GM12878 (cell line): ENCODE results near the gene PCBP4. TPM values are rescaled to one million over a fixed set of nuclear protein-coding genes. Genes with fewer than 3 reads are reported as not detected.

Experiments
- ATAC-seq: fragments of 200-7000 bp; cut with Tn5 transposase; 3 replicates; pipeline ENCODE4 v1.9.1; 2020; ENCODE audit warnings: mild to moderate bottlenecking, moderate library complexity
- BruUV-seq: library from RNA; stranded (reverse); fragments of 400-500 nt; replicated peaks from 2 replicates; lab custom pipeline; 2021; lab: Mats Ljungman, UMichigan
- CTCF ChIA-PET: fragments of 300-600 bp; sonication (Branson Sonifier 250); formaldehyde crosslinking; extraction: SDS; loops from one replicate; lab custom pipeline; 2021; ENCODE audit warnings: inconsistent platforms; lab: Yijun Ruan, JAX
- POLR2A ChIA-PET: fragments of 350-600 bp; formaldehyde crosslinking; extraction: SDS; loops from one replicate; lab custom pipeline; 2021; ENCODE audit warnings: inconsistent platforms; lab: Charles Lee
- RAD21 ChIA-PET: fragments of 300-600 bp; sonication (Branson Sonifier 250); formaldehyde crosslinking; loops from one replicate; lab custom pipeline; 2023; ENCODE audit warnings: antibody characterized with exemption; ENCODE audit not compliant: unreplicated experiment; lab: Charles Lee
- SMC1A ChIA-PET: fragments of 300-600 bp; sonication (Branson Sonifier 250); formaldehyde crosslinking; loops from one replicate; lab custom pipeline; 2023; ENCODE audit not compliant: unreplicated experiment, uncharacterized antibody; lab: Charles Lee
- DNase-seq: peaks from one replicate; pipeline ENCODE4 v3.0.0-alpha.2; 2011; ENCODE audit warnings: low read depth, low spot score
- FAIRE-seq: peaks from 3 replicates; lab custom pipeline; 2011; peaks lifted over from hg19 to GRCh38; lab: Jason Lieb, UNC
- H2AFZ ChIP-seq: 2 replicates; pipeline ENCODE4 v1.6.0; 2011; ENCODE audit warnings: low read depth, low read length, control low read depth; ENCODE audit not compliant: control insufficient read depth
- H3K27ac ChIP-seq: 2 replicates; pipeline ENCODE4 v1.5.1; 2011; ENCODE audit warnings: control low read depth; ENCODE audit not compliant: control insufficient read depth, insufficient read depth
- H3K27me3 ChIP-seq, 2 experiments: replicated peaks in 1 of 2; 2 replicates each; pipeline versions ENCODE4 v1.6.0 to v1.6.1; 2011; ENCODE audit warnings: low read length in 1 of 2; ENCODE audit not compliant: control insufficient read depth in 2 of 2, insufficient read depth in 2 of 2
- H3K36me3 ChIP-seq, 2 experiments: 2 replicates each; pipeline ENCODE4 v1.5.1; 2011; ENCODE audit warnings: low read length in 1 of 2; ENCODE audit not compliant: control insufficient read depth in 2 of 2, insufficient read depth in 2 of 2
- H3K4me1 ChIP-seq: 2 replicates; pipeline ENCODE4 v1.6.1; 2011; ENCODE audit warnings: mild to moderate bottlenecking, low read length, moderate library complexity, mixed read lengths; ENCODE audit not compliant: control insufficient read depth, insufficient read depth
- H3K4me2 ChIP-seq: 2 replicates; pipeline ENCODE4 v1.6.0; 2011; ENCODE audit warnings: control low read depth; ENCODE audit not compliant: control insufficient read depth, insufficient read depth
- H3K4me3 ChIP-seq: fragments of 200-600 bp; sonication (generic); 2 replicates; pipeline ENCODE4 v1.5.1; 2016
- H3K79me2 ChIP-seq: 2 replicates; pipeline ENCODE4 v1.6.0; 2011; ENCODE audit warnings: low read length; ENCODE audit not compliant: control insufficient read depth, insufficient read depth
- H3K9ac ChIP-seq: 2 replicates; pipeline ENCODE4 v1.8.0; 2011; ENCODE audit warnings: low read length, control low read depth, mixed read lengths; ENCODE audit not compliant: control insufficient read depth, insufficient read depth
- H3K9me3 ChIP-seq: replicated peaks from 3 replicates; pipeline ENCODE4 v1.5.1; 2011; ENCODE audit warnings: mild to moderate bottlenecking, low read length; ENCODE audit not compliant: control insufficient read depth, insufficient read depth
- H4K20me1 ChIP-seq: 2 replicates; pipeline ENCODE4 v1.6.0; 2011; ENCODE audit not compliant: control insufficient read depth, insufficient read depth
- ATF7 ChIP-seq: fragments of 450-650 bp; IDR thresholded peaks from 2 replicates; pipeline ENCODE4 v1.6.1; 2016; ENCODE audit warnings: low read depth, mild to moderate bottlenecking
- BCLAF1 ChIP-seq: fragments of 450-650 bp; IDR thresholded peaks from 2 replicates; pipeline ENCODE4 v1.6.1; 2017; ENCODE audit warnings: antibody characterized with exemption, mild to moderate bottlenecking, moderate library complexity
- MEF2A ChIP-seq: IDR thresholded peaks from 2 replicates; pipeline ENCODE4 v1.6.1; 2011; ENCODE audit warnings: low read depth, mild to moderate bottlenecking, low read length, moderate library complexity; ENCODE audit not compliant: insufficient read depth
- MTA3 ChIP-seq: IDR thresholded peaks from 2 replicates; pipeline ENCODE4 v1.6.1; 2012; ENCODE audit warnings: low read length, inconsistent platforms, borderline replicate concordance
- NR2F1 ChIP-seq: fragments of 450-650 bp; conservative IDR thresholded peaks from 2 replicates; pipeline ENCODE4 v1.6.1; 2017; ENCODE audit warnings: mild to moderate bottlenecking
- PKNOX1 ChIP-seq: fragments of 450-650 bp; IDR thresholded peaks from 2 replicates; pipeline ENCODE4 v1.6.1; 2016; ENCODE audit warnings: mild to moderate bottlenecking
- PRDM15 ChIP-seq: fragments of 450-650 bp; formaldehyde crosslinking; IDR thresholded peaks from 2 replicates; pipeline ENCODE4 v1.4.0; 2020; ENCODE audit warnings: mild to moderate bottlenecking, moderate library complexity
- TCF7 ChIP-seq: IDR thresholded peaks from 2 replicates; pipeline ENCODE4 v1.6.1; 2014; ENCODE audit warnings: antibody characterized with exemption, borderline replicate concordance
- ZNF592 ChIP-seq: fragments of 450-650 bp; IDR thresholded peaks from 2 replicates; pipeline ENCODE4 v1.6.1; 2017; ENCODE audit warnings: mild to moderate bottlenecking, moderate library complexity
- WGBS: methylation state at CpG from one replicate; pipeline ENCODE4 v1.1.6; 2016; ENCODE audit warnings: low lambda C conversion rate; ENCODE audit not compliant: insufficient replicate concordance, insufficient coverage; ENCODE audit errors: missing lambda C conversion rate; 5-methylcytosine and 5-hydroxymethylcytosine counted together
- in situ Hi-C: fragments of 300-500 bp; cut with MboI; formaldehyde crosslinking; loops from 9 replicates; pipeline ENCODE4 v1.14.3; 2018; ENCODE audit warnings: mixed read lengths
- intact Hi-C: fragments of 100-400 bp; cut with micrococcal nuclease; formaldehyde crosslinking; loops from one replicate; pipeline ENCODE4 v1.14.2; 2022; ENCODE audit not compliant: unreplicated experiment
- polyA plus RNA-seq, 11 experiments: library from polyadenylated mRNA; depleted of rRNA in 4 of 11; unstranded in 6 of 11; stranded (reverse) in 5 of 11; fragments of >200 nt; fragmentation: Nextera tagmentation in 4 of 11; fragmentation: Illumina TruSeq in 1 of 11; extraction: Ambion mirVana in 4 of 11; extraction: Trizol in 1 of 11; gene quantifications; 1 replicate in 1 of 11; 2 replicates in 10 of 11; pipeline versions ENCODE4 v1.2.1 to v1.2.3, GENCODE V29; 2011 to 2016; ENCODE audit warnings: inconsistent platforms in 2 of 11, missing spikeins in 2 of 11, low read depth in 1 of 11
- total RNA-seq, 4 experiments: library from RNA; depleted of rRNA in 3 of 4; stranded (reverse); fragments of >200 nt in 3 of 4; fragmentation: Illumina TruSeq in 1 of 4; extraction: Trizol in 1 of 4; gene quantifications; 2 replicates each; pipeline versions ENCODE4 v1.2.1 to v1.2.3, GENCODE V29; 2013 to 2021

Gene PCBP4
- total and polyA plus RNA-seq, 10 of the 15 experiments (the other 5 are each of a cell fraction or from before 2014, with no cell fraction given), result 0.05 to 14.5 (median 4.2) TPM

GRCh38 chr3:51978143-51978502, 10.9 kb upstream of the PCBP4 start (continued):
- no peak for TF ChIP-seq PRDM15 (CRISPR knock-in tag)

- POLR2A ChIA-PET, result no interaction called here
- TF ChIP-seq ZNF592 (no peak), TCF7 (no peak), BCLAF1 (no peak), PKNOX1 (no peak), NR2F1 (no peak), ATF7 (no peak), MTA3 (no peak), MEF2A (no peak)
Measured at GRCh38 chr3:51977446-51978142, 10.3 kb upstream of the PCBP4 start.

More at GRCh38 chr3:51977446-51978142, 10.3 kb upstream of the PCBP4 start:
- DNase-seq (no peak), FAIRE-seq (no peak), ATAC-seq (no peak)
- H3K27me3 ChIP-seq, result no peaks in the 10 kb centered on the region
- ChIA-PET RAD21 (interaction anchor here (1.4 kb wide), 1 partner anchor 36 kb away, joined by 3 read pairs; the partner anchor contains the start of genes PARP3 and RRP9), SMC1A (no interaction called here), CTCF (interaction anchor here (5.3 kb wide), 1 partner anchor 34 kb away, joined by 79 read pairs; the partner anchor contains the start of genes PARP3 and RRP9)
- H3K79me2 ChIP-seq, result peaks cover 8% of the 10 kb centered on the region
- WGBS, result 87% methylated on average over 9 of the region's 9 CpGs
- H3K4me2 ChIP-seq, result no peak overlapping the region
- no TSS peak for BruUV-seq
- no peaks in the 10 kb centered on the region for H3K36me3 ChIP-seq
- no peak overlapping the region for H3K27ac ChIP-seq
- no peaks in the 10 kb centered on the region for H4K20me1 ChIP-seq
- H3K4me3 ChIP-seq, result no peak overlapping the region
- no peak overlapping the region for H2AFZ ChIP-seq
- peaks cover 18% of the 10 kb centered on the region for H3K4me1 ChIP-seq
- H3K9me3 ChIP-seq, result no peaks in the 10 kb centered on the region
- H3K9ac ChIP-seq, result no peak overlapping the region
- in situ Hi-C loops, result no loop called here
- intact Hi-C loops, result no loop called here
